GM03348 (cell line): ENCODE results near the gene MAP9.
"Not testable (repeated sequence)": the region's sequence is repeated elsewhere in the genome, so short reads cannot be mapped to it uniquely, and the experiment has no call there.

Experiments used
- DNase-seq: peaks from one replicate; pipeline ENCODE4 v3.0.0; 2012; ENCODE audit warnings: low spot score

The MAP9 gene

DNA sequence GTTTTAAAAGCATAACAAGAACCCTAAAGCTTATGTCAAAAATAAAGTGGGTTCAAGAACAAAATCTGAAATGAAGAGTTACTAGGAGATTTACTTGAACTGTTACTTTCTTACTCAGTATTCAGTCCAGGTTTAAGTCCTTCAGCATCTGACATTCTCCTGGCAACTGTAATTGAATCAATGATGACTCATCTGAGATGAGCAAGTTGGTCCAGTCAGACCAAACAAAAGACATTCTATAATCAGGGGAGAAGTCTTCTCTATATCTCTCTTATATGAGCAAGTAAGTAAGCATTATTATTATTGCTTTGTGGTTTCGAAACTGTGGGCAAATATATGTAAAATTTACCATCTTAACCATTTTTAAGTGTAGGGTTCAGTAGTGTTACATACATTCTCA lies 34.6 kb downstream of the MAP9 start:
- peak; percentile 11 for DNase-seq

DNA sequence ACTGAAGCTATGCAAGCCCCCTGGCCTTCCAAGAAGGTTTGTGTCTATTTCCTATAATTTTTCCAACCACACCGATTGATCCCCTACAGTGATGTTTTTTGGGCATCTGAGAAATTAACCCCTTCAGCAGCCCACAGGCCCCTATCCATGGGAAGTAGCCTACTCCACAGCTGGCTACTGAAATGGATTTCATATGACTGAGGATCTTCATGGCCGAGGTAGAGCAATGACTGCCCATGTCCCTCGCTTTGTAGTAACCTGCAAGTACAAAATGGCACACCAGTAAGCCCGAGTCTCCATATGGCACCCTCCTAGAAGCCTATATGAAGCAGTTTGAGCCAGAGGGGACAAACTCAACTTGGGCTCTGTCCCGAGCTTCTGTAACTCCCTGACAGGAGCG lies 36.8 kb downstream of the MAP9 start:
- DNase-seq = no peak

- no peak for DNase-seq
Measured at GRCh38 chr4:155339588-155339987, 37.2 kb downstream of the MAP9 start.

DNA sequence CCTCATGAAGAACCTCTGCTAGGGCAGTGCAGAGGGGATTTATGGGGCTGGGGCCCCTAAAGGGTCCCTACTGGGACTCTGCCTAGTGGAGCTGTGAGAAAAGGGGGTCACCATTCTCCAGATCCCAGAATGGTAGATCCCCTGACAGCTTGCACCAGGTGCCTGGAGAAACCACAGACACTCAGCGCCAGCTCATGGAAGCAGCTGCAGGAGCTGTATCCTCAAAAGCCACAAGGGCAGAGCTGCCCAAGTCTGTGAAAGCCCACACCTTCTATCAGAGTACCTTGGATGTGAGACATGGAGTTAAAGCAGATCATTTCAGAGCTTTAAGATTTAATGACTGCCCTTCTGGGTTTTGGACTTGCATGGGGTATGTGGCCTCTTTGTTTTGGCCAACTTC lies 38.6 kb downstream of the MAP9 start:
- no peak for DNase-seq

GRCh38 chr4:155336242-155336641 lies 40.5 kb downstream of the MAP9 start:
- DNase-seq = no peak

GRCh38 chr4:155331478-155331877 lies 45.3 kb downstream of the MAP9 start:
- DNase-seq = no peak

DNA sequence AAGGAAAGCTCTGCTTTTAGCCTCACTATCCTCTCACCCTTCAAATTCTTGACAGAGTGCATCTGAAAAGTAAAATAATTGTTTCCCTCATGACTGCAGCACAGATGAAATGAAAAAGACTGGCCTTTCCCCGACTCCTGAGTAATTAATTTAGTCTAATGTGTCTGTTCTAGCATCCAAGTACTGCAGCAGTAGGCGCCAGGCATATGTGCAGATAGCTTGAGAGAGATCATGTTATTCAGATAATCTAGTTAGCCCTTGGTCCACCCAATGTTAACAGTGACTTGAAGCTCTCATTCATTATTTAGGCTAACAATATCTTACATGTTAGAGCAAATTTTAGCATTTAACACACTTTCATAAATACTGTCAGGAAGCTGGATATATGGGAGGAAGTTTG lies 54.0 kb downstream of the MAP9 start:
- DNase-seq = no peak

DNA sequence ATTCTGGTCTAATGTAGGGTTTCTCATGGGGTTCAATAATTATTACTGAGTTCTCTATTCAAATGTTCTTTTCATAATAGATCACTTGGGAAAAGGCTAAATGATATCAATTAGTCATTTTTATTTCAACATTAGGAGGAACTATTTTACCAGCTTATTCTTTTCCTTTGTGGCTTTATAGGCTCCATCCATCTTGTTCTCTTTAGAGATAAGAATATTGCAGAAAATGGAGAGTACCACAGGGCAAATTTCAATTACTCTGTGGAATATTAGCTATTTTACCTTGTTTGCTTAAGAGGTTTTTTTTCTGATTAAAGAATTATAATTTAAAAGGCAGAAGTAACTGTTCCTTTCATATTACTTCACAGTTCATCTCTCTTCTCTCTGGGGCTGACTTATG lies 55.8 kb downstream of the MAP9 start:
- DNase-seq = no peak

DNA sequence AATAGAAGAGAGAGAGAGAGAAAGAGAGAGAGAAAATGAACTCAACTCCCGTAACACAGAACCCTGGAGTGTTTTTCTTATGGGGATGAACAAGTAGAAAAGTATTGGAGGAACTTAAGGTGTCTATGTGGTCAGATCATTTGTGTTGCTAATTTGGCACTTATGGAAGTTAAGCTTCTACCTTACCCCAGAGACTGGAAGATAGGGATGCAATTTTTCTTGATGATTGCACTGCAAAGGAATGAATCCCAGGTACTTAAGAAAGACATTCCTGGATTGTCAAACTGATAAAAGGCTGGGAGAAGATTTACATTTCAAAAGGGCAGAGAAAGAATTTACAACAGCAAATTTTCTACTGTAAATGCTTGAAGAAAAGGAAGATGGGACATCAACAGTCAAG lies 57.2 kb downstream of the MAP9 start:
- no peak for DNase-seq

GRCh38 chr4:155312027-155312426 lies 64.7 kb downstream of the MAP9 start:
- not testable (repeated sequence) for DNase-seq

DNA sequence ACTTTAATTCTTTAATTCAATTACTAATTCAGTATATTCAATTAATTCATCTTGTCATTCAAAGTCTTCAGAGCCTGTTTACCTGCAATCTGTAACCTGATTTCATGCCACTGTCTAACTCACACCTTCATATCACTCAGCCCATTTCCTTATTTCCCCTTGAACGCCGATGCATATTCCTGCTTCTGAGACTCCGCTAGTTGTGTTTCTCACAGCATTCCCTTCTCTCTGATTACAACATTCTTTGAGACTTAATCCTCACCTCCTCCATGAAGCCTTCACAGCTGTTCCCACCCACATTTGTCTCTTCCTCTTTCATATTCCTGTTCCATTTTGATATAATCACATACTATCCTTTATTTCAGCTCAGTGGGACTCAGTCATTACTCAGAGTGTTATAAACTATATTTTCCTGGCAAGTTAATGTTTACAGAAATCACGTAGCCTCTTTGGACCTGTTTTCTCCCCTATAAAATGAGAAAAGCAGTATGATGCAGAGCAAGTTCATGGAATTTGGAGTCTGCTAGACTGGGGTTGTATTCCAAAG lies 69.0 kb downstream of the MAP9 start:
- no peak for DNase-seq

GRCh38 chr4:155305619-155306018 lies 71.1 kb downstream of the MAP9 start:
- DNase-seq = no peak

DNA sequence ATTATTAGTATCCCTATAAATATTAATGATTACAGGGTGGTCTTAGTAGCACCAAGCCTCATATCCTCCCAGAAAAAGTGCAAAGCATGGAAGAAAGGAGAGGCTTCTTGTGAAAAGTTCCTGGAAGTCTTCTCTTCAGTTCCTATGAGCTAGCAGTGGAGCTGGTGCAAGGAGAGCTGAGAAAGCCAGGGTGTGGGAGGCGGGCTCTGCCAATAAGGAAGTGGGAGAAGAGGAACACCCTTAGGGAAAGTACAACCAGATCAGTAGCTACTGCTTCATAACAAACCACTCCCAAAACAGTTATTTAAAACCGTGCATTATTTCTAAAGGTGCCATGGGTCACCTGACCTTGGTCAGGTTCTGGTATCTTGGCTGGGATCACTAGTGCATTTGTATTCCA lies 72.4 kb downstream of the MAP9 start:
- no peak for DNase-seq

GRCh38 chr4:155299103-155299502 lies 77.7 kb downstream of the MAP9 start:
- no peak for DNase-seq
